Measurements from ENCODE around the gene ZFAND3. TPM values are rescaled to one million over a fixed set of nuclear protein-coding genes. Genes with fewer than 3 reads are reported as not detected.

ZFAND3 gene
- total RNA-seq, 6 donors from 2014 or later: 26.2 to 66.4 (median 55.5) TPM

GRCh38 chr6:37985355-37985754 lies 165.8 kb downstream of the ZFAND3 start:
- DNase-seq (peak in 1 of 2 donors; percentile 2), ATAC-seq (ENCODE audit: low FRiP score in 2 of 2) (no peak)
- Histone ChIP-seq H3K4me3 (no peak overlapping the region), H3K4me1 (peaks cover 19 to 39% (median 29%) of the 10 kb centered on the region in 4 donors), H3K9me3 (no peaks in the 10 kb centered on the region), H3K36me3 (no peaks in the 10 kb centered on the region), H3K27me3 (no peaks in the 10 kb centered on the region), H3K27ac (no peak overlapping the region)
- WGBS, 2 donors: 84 to 96% methylated on average over 6 to 7 of the region's 7 CpGs
- TF ChIP-seq POLR2A (IDR thresholded peaks at IDR 0.05): no peak
- no peak for TF ChIP-seq EP300 (IDR thresholded peaks at IDR 0.05)
- no peak for TF ChIP-seq CTCF (IDR thresholded peaks at IDR 0.05)
- no peak for TF ChIP-seq POLR2AphosphoS5 (IDR thresholded peaks at IDR 0.05)

GRCh38 chr6:37987018-37987417 lies 167.5 kb downstream of the ZFAND3 start:
- peaks cover 11 to 26% (median 18%) of the 10 kb centered on the region in 4 donors for H3K4me1 ChIP-seq
- H3K36me3 ChIP-seq: no peaks in the 10 kb centered on the region
- ATAC-seq (ENCODE audit: low FRiP score in 2 of 2) (peak in 1 of 2 donors; percentile 66), DNase-seq (no peak)
- WGBS, 2 donors: 85 to 97% methylated on average over 1 of the region's 1 CpG
- H3K27me3 ChIP-seq: no peaks in the 10 kb centered on the region
- no peaks in the 10 kb centered on the region for H3K9me3 ChIP-seq
- no peak overlapping the region for H3K27ac ChIP-seq
- TF ChIP-seq POLR2AphosphoS5 (IDR thresholded peaks at IDR 0.05) (no peak), POLR2A (IDR thresholded peaks at IDR 0.05) (no peak), CTCF (IDR thresholded peaks at IDR 0.05) (no peak), EP300 (IDR thresholded peaks at IDR 0.05) (no peak)
- no peak overlapping the region for H3K4me3 ChIP-seq

- Histone ChIP-seq H3K9me3 (no peaks in the 10 kb centered on the region), H3K27ac (no peak overlapping the region), H3K4me3 (no peak overlapping the region), H3K4me1 (peaks cover 11 to 26% (median 17%) of the 10 kb centered on the region in 4 donors), H3K36me3 (no peaks in the 10 kb centered on the region), H3K27me3 (no peaks in the 10 kb centered on the region)
- no peak for DNase-seq
- 91 to 94% methylated on average over 2 of the region's 2 CpGs for WGBS, 2 donors
- ATAC-seq (ENCODE audit: low FRiP score in 2 of 2): no peak
- no peak for TF ChIP-seq POLR2AphosphoS5 (IDR thresholded peaks at IDR 0.05)
- TF ChIP-seq POLR2A (IDR thresholded peaks at IDR 0.05): no peak
- no peak for TF ChIP-seq CTCF (IDR thresholded peaks at IDR 0.05)
- TF ChIP-seq EP300 (IDR thresholded peaks at IDR 0.05): no peak
These were observed 168.0 kb downstream of the ZFAND3 start for GRCh38 chr6:37987559-37987958.

- TF ChIP-seq POLR2AphosphoS5 (IDR thresholded peaks at IDR 0.05): no peak
- TF ChIP-seq POLR2A (IDR thresholded peaks at IDR 0.05): no peak
- TF ChIP-seq EP300 (IDR thresholded peaks at IDR 0.05): no peak
- TF ChIP-seq CTCF (IDR thresholded peaks at IDR 0.05): no peak
- Histone ChIP-seq H3K27ac (no peak overlapping the region), H3K4me3 (no peak overlapping the region), H3K36me3 (no peaks in the 10 kb centered on the region), H3K27me3 (no peaks in the 10 kb centered on the region), H3K9me3 (no peaks in the 10 kb centered on the region), H3K4me1 (peaks cover 11 to 26% (median 17%) of the 10 kb centered on the region in 4 donors)
- DNase-seq: no peak
- no peak for ATAC-seq (ENCODE audit: low FRiP score in 2 of 2)
- WGBS, 2 donors: 82 to 88% methylated on average over 2 of the region's 2 CpGs
These were observed 168.6 kb downstream of the ZFAND3 start for GRCh38 chr6:37988127-37988526.

GRCh38 chr6:37988696-37989095 lies 169.2 kb downstream of the ZFAND3 start:
- H3K9me3 ChIP-seq: no peaks in the 10 kb centered on the region
- no peak for DNase-seq
- ATAC-seq (ENCODE audit: low FRiP score in 2 of 2): no peak
- peaks cover 11 to 26% (median 17%) of the 10 kb centered on the region in 4 donors for H3K4me1 ChIP-seq
- TF ChIP-seq EP300 (IDR thresholded peaks at IDR 0.05) (no peak), POLR2AphosphoS5 (IDR thresholded peaks at IDR 0.05) (no peak), CTCF (IDR thresholded peaks at IDR 0.05) (no peak), POLR2A (IDR thresholded peaks at IDR 0.05) (no peak)
- no peaks in the 10 kb centered on the region for H3K36me3 ChIP-seq
- no peak overlapping the region for H3K27ac ChIP-seq
- WGBS, 2 donors: 30 to 45% methylated on average over 3 of the region's 3 CpGs
- H3K4me3 ChIP-seq: no peak overlapping the region
- H3K27me3 ChIP-seq: no peaks in the 10 kb centered on the region

Data from upper lobe of left lung (tissue), 6 donors.